HepG2 (cell line): ENCODE results near the gene SMTNL1. TPM values are rescaled to one million over a fixed set of nuclear protein-coding genes. Genes with fewer than 3 reads are reported as not detected.

ENCODE experiments used
- ARID4A ChIP-seq: sonication (generic); formaldehyde crosslinking; IDR thresholded peaks from 2 replicates; pipeline ENCODE4 v1.5.0; 2020; ENCODE audit warnings: mild to moderate bottlenecking, missing genetic modification reagents, borderline replicate concordance
- ATF1 ChIP-seq: IDR thresholded peaks from 2 replicates; pipeline ENCODE4 v1.6.1; 2016; ENCODE audit warnings: mild to moderate bottlenecking, control low read depth
- DNMT3B ChIP-seq: conservative IDR thresholded peaks from 2 replicates; pipeline ENCODE4 v1.6.1; 2016; ENCODE audit warnings: missing biosample characterization, control low read depth
- FOXK2 ChIP-seq: fragments of 450-650 bp; IDR thresholded peaks from 2 replicates; pipeline ENCODE4 v1.6.1; 2016
- GATAD2A ChIP-seq: IDR thresholded peaks from 2 replicates; pipeline ENCODE4 v1.6.1; 2016
- HDAC6 ChIP-seq: fragments of 200-600 bp; sonication (generic); IDR thresholded peaks from 2 replicates; pipeline ENCODE4 v1.7.0; 2017; ENCODE audit warnings: mild to moderate bottlenecking, antibody characterized with exemption, low read length, low read depth
- HOXA3 ChIP-seq: sonication (generic); formaldehyde crosslinking; IDR thresholded peaks from 2 replicates; pipeline ENCODE4 v1.5.0; 2020; ENCODE audit warnings: missing genetic modification reagents
- JUN ChIP-seq: sonication (generic); formaldehyde crosslinking; IDR thresholded peaks from 2 replicates; pipeline ENCODE4 v1.4.0; 2020; ENCODE audit warnings: mild to moderate bottlenecking, missing genetic modification reagents
- MLX ChIP-seq: IDR thresholded peaks from 2 replicates; pipeline ENCODE4 v1.6.1; 2016
- MTF1 ChIP-seq: sonication (generic); formaldehyde crosslinking; IDR thresholded peaks from 2 replicates; pipeline ENCODE4 v1.5.0; 2020; ENCODE audit warnings: missing genetic modification reagents
- NPAS2 ChIP-seq: sonication (generic); formaldehyde crosslinking; IDR thresholded peaks from 2 replicates; pipeline ENCODE4 v1.8.0; 2022; ENCODE audit warnings: mild to moderate bottlenecking, missing genetic modification reagents, borderline replicate concordance
- PCBP2 ChIP-seq: fragments of 200-400 bp; formaldehyde crosslinking; optimal IDR thresholded peaks from 2 replicates; pipeline ENCODE3; 2018; ENCODE audit warnings: low read length, low read depth; ENCODE audit not compliant: poor library complexity, severe bottlenecking
- PLRG1 ChIP-seq: fragments of 450-650 bp; conservative IDR thresholded peaks from 2 replicates; pipeline ENCODE4 v1.6.1; 2016
- TCF7 ChIP-seq: sonication (generic); IDR thresholded peaks from 2 replicates; pipeline ENCODE4 v1.6.1; 2016; ENCODE audit warnings: antibody characterized with exemption, low read depth
- TOPORS ChIP-seq: sonication (generic); formaldehyde crosslinking; IDR thresholded peaks from 2 replicates; pipeline ENCODE4 v1.8.0; 2023; ENCODE audit warnings: mild to moderate bottlenecking, missing genetic modification reagents
- ZBTB25 ChIP-seq: IDR thresholded peaks from 2 replicates; pipeline ENCODE4 v1.6.1; 2018; ENCODE audit warnings: missing genetic modification reagents
- ZNF143 ChIP-seq: sonication (generic); formaldehyde crosslinking; IDR thresholded peaks from 2 replicates; pipeline ENCODE4 v1.4.0; 2020; ENCODE audit warnings: missing genetic modification reagents
- ZNF331 ChIP-seq: sonication (generic); formaldehyde crosslinking; IDR thresholded peaks from 2 replicates; pipeline ENCODE4 v1.4.0; 2020; ENCODE audit warnings: missing genetic modification reagents
- ZNF597 ChIP-seq: sonication (generic); formaldehyde crosslinking; IDR thresholded peaks from 2 replicates; pipeline ENCODE4 v1.5.0; 2020; ENCODE audit warnings: missing genetic modification reagents
- ZSCAN22 ChIP-seq: sonication (generic); formaldehyde crosslinking; IDR thresholded peaks from 2 replicates; pipeline ENCODE4 v1.4.0; 2020; ENCODE audit warnings: mild to moderate bottlenecking, missing genetic modification reagents
- ZSCAN31 ChIP-seq: sonication (generic); formaldehyde crosslinking; IDR thresholded peaks from 2 replicates; pipeline ENCODE4 v1.5.0; 2020; ENCODE audit warnings: low read depth, mild to moderate bottlenecking, missing genetic modification reagents
- ZUFSP ChIP-seq: sonication (generic); formaldehyde crosslinking; IDR thresholded peaks from 2 replicates; pipeline ENCODE4 v1.9.0; 2021; ENCODE audit warnings: missing genetic modification reagents, mild to moderate bottlenecking, borderline replicate concordance
- polyA plus RNA-seq, 8 experiments: library from polyadenylated mRNA; depleted of rRNA in 3 of 8; stranded (reverse) in 7 of 8; unstranded in 1 of 8; fragments of >200 nt; fragmentation: Illumina TruSeq in 4 of 8; extraction: Trizol in 4 of 8; gene quantifications; 2 replicates each; pipeline versions ENCODE4 v1.2.1 to v1.2.3, GENCODE V29; 2011 to 2016; ENCODE audit warnings: low read depth in 4 of 8, missing spikeins in 1 of 8, mixed read lengths in 1 of 8; ENCODE audit not compliant: insufficient read depth in 1 of 8
- total RNA-seq, 5 experiments: library from RNA; depleted of rRNA; stranded (reverse); fragments of >200 nt; fragmentation: Illumina TruSeq; extraction: Trizol; gene quantifications; 2 replicates each; pipeline ENCODE4 v1.2.3, GENCODE V29; 2016; ENCODE audit warnings: low read depth in 1 of 5

Gene SMTNL1
- total and polyA plus RNA-seq, 2 of the 13 experiments (the other 11 are each of a cell fraction or from before 2014, with no cell fraction given) = 0.04 TPM; not detected in 1

GRCh38 chr11:57515332-57516060 lies 21.9 kb upstream of the SMTNL1 start, which contains the start of gene SLC43A1 (continued):
- no peak for TF ChIP-seq FOXK2
- TF ChIP-seq HOXA3 = peak; percentile 24; the same call in 1 of the 2 replicates
- no peak for TF ChIP-seq JUN
- no peak; the same call in 1 of the 2 replicates for TF ChIP-seq ZSCAN31
- TF ChIP-seq MTF1 (CRISPR knock-in tag) = no peak
- TF ChIP-seq ZBTB25 (CRISPR knock-in tag) = 0 out of 2 replicates have a peak, but pooled peaks have one; percentile 41
- no peak for TF ChIP-seq ATF1 (CRISPR knock-in tag)
- TF ChIP-seq ZNF331 (CRISPR knock-in tag) = 0 out of 2 replicates have a peak, but pooled peaks have one; percentile 14
- 0 out of 2 replicates have a peak, but pooled peaks have one; percentile 44 for TF ChIP-seq DNMT3B (CRISPR knock-in tag)
- TF ChIP-seq ZSCAN22 = no peak
- no peak for TF ChIP-seq PCBP2
- no peak for TF ChIP-seq TCF7
- no peak; the same call in 1 of the 2 replicates for TF ChIP-seq MLX (CRISPR knock-in tag)
- TF ChIP-seq ZUFSP (CRISPR knock-in tag) = no peak
- peak; percentile 67 for TF ChIP-seq ARID4A (CRISPR knock-in tag)
- peak; percentile 65; the same call in 1 of the 2 replicates for TF ChIP-seq GATAD2A (CRISPR knock-in tag)
- TF ChIP-seq ZNF597 (CRISPR knock-in tag) = no peak
- TF ChIP-seq PLRG1 = no peak
- TF ChIP-seq HDAC6 = no peak
- no peak for TF ChIP-seq ZNF143 (CRISPR knock-in tag)
- TF ChIP-seq NPAS2 (CRISPR knock-in tag) = no peak
- TF ChIP-seq TOPORS (CRISPR knock-in tag) = no peak
